Chondrocyte (in vitro differentiated cells): Measurements from ENCODE around the gene RFX1. TPM values are rescaled to one million over a fixed set of nuclear protein-coding genes. Genes with fewer than 3 reads are reported as not detected.
"Not testable (repeated sequence)": the region's sequence is repeated elsewhere in the genome, so short reads cannot be mapped to it uniquely, and the experiment has no call there.

Source experiments
- DNase-seq: peaks from one replicate; pipeline ENCODE4 v3.0.0; 2021; ENCODE audit warnings: mixed read lengths, low spot score
- H3K27ac Mint-ChIP-seq: one replicate; pipeline ENCODE4 v1.8.0; 2021; ENCODE audit warnings: mild to moderate bottlenecking, moderate library complexity, mixed read lengths; ENCODE audit not compliant: unreplicated experiment
- H3K27me3 Mint-ChIP-seq: 2 replicates; pipeline ENCODE4 v1.8.0; 2021; ENCODE audit warnings: low read depth, mixed read lengths
- H3K36me3 Mint-ChIP-seq: 2 replicates; pipeline ENCODE4 v1.8.0; 2021; ENCODE audit warnings: low read depth, mixed read lengths
- H3K4me1 Mint-ChIP-seq: 2 replicates; pipeline ENCODE4 v1.8.0; 2021; ENCODE audit warnings: low read depth, mild to moderate bottlenecking, mixed read lengths
- H3K4me3 Mint-ChIP-seq: one replicate; pipeline ENCODE4 v1.8.0; 2021; ENCODE audit warnings: mild to moderate bottlenecking, moderate library complexity, mixed read lengths; ENCODE audit not compliant: unreplicated experiment
- H3K9me3 Mint-ChIP-seq: 2 replicates; pipeline ENCODE4 v1.8.0; 2021; ENCODE audit warnings: low read depth, mixed read lengths
- total RNA-seq: library from RNA; stranded (reverse); gene quantifications from 3 replicates; pipeline ENCODE4 v1.2.1, GENCODE V29; 2021
- TF ChIP-seq, protein P1 (sequence below): fragments of 200-600 bp; sonication (generic); IDR thresholded peaks from 2 replicates; pipeline ENCODE4 v1.5.0; 2021; ENCODE audit warnings: antibody characterized with exemption, mild to moderate bottlenecking, moderate library complexity

Gene RFX1
- total RNA-seq, 1 donor from 2014 or later, result 9.4 TPM

- Mint-ChIP-seq H3K4me3 (no peak overlapping the region), H3K27ac (no peak overlapping the region)
Observed at GRCh38 chr19:13968999-13969398, 37.1 kb downstream of the RFX1 start.

GRCh38 chr19:13968383-13968935 lies 37.7 kb downstream of the RFX1 start:
- no peaks in the 10 kb centered on the region for H3K27me3 Mint-ChIP-seq
- no peak for DNase-seq

More at GRCh38 chr19:13968999-13969398, 37.1 kb downstream of the RFX1 start:
- H3K4me1 Mint-ChIP-seq, result peaks cover 2% of the 10 kb centered on the region
- peaks cover 12% of the 10 kb centered on the region for H3K36me3 Mint-ChIP-seq
- DNase-seq, result no peak
- TF ChIP-seq, protein P1, sequence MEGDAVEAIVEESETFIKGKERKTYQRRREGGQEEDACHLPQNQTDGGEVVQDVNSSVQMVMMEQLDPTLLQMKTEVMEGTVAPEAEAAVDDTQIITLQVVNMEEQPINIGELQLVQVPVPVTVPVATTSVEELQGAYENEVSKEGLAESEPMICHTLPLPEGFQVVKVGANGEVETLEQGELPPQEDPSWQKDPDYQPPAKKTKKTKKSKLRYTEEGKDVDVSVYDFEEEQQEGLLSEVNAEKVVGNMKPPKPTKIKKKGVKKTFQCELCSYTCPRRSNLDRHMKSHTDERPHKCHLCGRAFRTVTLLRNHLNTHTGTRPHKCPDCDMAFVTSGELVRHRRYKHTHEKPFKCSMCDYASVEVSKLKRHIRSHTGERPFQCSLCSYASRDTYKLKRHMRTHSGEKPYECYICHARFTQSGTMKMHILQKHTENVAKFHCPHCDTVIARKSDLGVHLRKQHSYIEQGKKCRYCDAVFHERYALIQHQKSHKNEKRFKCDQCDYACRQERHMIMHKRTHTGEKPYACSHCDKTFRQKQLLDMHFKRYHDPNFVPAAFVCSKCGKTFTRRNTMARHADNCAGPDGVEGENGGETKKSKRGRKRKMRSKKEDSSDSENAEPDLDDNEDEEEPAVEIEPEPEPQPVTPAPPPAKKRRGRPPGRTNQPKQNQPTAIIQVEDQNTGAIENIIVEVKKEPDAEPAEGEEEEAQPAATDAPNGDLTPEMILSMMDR, result no peak
- no peaks in the 10 kb centered on the region for H3K27me3 Mint-ChIP-seq
- H3K9me3 Mint-ChIP-seq, result no peaks in the 10 kb centered on the region

DNA sequence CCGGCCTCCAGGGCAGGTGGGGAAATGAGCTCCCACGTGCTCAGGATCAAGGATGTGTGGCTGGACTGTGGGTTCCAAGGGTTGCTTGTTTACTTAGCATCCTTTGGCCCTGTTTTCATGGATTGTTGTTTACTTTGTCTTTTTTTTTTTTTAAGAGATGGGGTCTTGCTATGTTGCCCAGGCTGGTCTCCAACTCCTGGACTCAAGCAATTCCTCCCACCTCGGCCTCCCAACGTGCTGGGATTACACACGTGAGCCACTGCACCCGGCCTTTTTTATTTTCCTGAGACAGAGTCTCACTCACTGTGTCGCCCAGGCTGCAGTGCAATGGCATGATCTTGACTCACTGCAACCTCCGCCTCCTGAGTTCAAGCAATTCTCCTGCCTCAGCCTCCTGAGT lies 38.9 kb downstream of the RFX1 start:
- DNase-seq, H3K4me3 Mint-ChIP-seq, H3K27ac Mint-ChIP-seq, H3K4me1 Mint-ChIP-seq, H3K27me3 Mint-ChIP-seq, H3K9me3 Mint-ChIP-seq: not testable (repeated sequence)
- peaks cover 11% of the 10 kb centered on the region for H3K36me3 Mint-ChIP-seq

More at GRCh38 chr19:13968383-13968935, 37.7 kb downstream of the RFX1 start:
- TF ChIP-seq, protein P1, result no peak
- Mint-ChIP-seq H3K4me3 (no peak overlapping the region), H3K9me3 (no peaks in the 10 kb centered on the region), H3K36me3 (peaks cover 11% of the 10 kb centered on the region), H3K4me1 (peaks cover 2% of the 10 kb centered on the region), H3K27ac (no peak overlapping the region)

DNA sequence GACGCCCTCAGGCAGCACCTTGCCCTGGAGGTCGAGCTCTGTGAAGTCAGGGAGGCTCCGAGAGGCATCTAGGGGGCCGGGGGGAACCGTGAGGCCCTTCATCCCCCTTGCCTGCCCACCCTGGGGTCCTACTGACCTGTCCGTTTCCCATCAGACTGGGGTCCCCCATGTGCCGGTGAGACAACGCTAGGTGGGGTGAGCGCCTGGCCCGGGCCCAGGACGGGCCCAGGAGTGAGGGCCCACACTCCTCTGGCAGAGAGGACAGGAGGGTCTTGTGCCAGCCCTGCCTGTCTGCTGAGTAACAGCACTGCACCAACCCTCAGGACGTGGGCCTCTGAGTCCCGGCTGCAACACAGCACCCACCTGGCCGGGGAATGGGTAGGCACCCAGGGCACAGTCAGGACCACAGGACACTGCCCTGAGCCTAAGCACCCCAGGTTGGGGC lies 39.4 kb downstream of the RFX1 start:
- no peak for DNase-seq
- no peak overlapping the region for H3K27ac Mint-ChIP-seq
- no peaks in the 10 kb centered on the region for H3K27me3 Mint-ChIP-seq

GRCh38 chr19:13965926-13966683 lies 40.0 kb downstream of the RFX1 start:
- Mint-ChIP-seq H3K4me1 (peaks cover 2% of the 10 kb centered on the region), H3K4me3 (no peak overlapping the region), H3K9me3 (no peaks in the 10 kb centered on the region), H3K27me3 (no peaks in the 10 kb centered on the region), H3K36me3 (peaks cover 16% of the 10 kb centered on the region), H3K27ac (no peak overlapping the region)
- DNase-seq, result no peak
- TF ChIP-seq, protein P1, result no peak

More for the DNA sequence above, 39.4 kb downstream of the RFX1 start:
- Mint-ChIP-seq H3K4me3 (no peak overlapping the region), H3K9me3 (no peaks in the 10 kb centered on the region), H3K4me1 (peaks cover 2% of the 10 kb centered on the region), H3K36me3 (peaks cover 11% of the 10 kb centered on the region)
- TF ChIP-seq, protein P1, result no peak
